HG03575 (cell line): ENCODE measurements around the gene ARID3C.
A peak's percentile ranks its signal among the peaks of the same experiment; 100 is the strongest.
"Not testable (repeated sequence)": the region's sequence is repeated elsewhere in the genome, so short reads cannot be mapped to it uniquely, and the experiment has no call there.

Source experiments
- ATAC-seq: cut with Tn5 transposase; IDR thresholded peaks from one replicate; pipeline ENCODE4 v1.9.1; 2021; ENCODE audit not compliant: unreplicated experiment, insufficient number of reproducible peaks, low FRiP score; ENCODE audit errors: extremely low read depth

ARID3C gene

GRCh38 chr9:34653151-34654072, 24.5 kb upstream of the ARID3C start:
- ATAC-seq = no peak

- ATAC-seq = no peak
Observed at GRCh38 chr9:34652602-34653000, 23.7 kb upstream of the ARID3C start.

- no peak for ATAC-seq
Observed at GRCh38 chr9:34651876-34652601, 23.2 kb upstream of the ARID3C start, which contains the start of gene IL11RA. IL11RA (plus strand) TSS chr9:34652185; CDS start chr9:34655218, 3,033 bp downstream.

GRCh38 chr9:34651321-34651720, 22.5 kb upstream of the ARID3C start:
- no peak for ATAC-seq

- ATAC-seq = no peak
Observed at GRCh38 chr9:34650816-34651215, 21.9 kb upstream of the ARID3C start.

- no peak for ATAC-seq
Observed at GRCh38 chr9:34648673-34649072, 19.8 kb upstream of the ARID3C start.

- ATAC-seq = no peak
Observed at GRCh38 chr9:34647651-34648050, 18.8 kb upstream of the ARID3C start.

GRCh38 chr9:34647084-34647403, 18.2 kb upstream of the ARID3C start:
- no peak for ATAC-seq

GRCh38 chr9:34646211-34647083, 17.6 kb upstream of the ARID3C start, which contains the start of gene GALT:
GALT (plus strand) TSS chr9:34646675; CDS start chr9:34646705, 30 bp downstream.
- no peak for ATAC-seq

- ATAC-seq = no peak
Observed at GRCh38 chr9:34644766-34645314, 16.0 kb upstream of the ARID3C start.

- ATAC-seq = no peak
Observed at GRCh38 chr9:34642679-34643078, 13.8 kb upstream of the ARID3C start.

- ATAC-seq = not testable (repeated sequence)
Observed at GRCh38 chr9:34639322-34639721, 10.5 kb upstream of the ARID3C start.

GRCh38 chr9:34638138-34638445, 9.2 kb upstream of the ARID3C start:
- no peak for ATAC-seq

GRCh38 chr9:34637356-34638137, 8.7 kb upstream of the ARID3C start, which contains the start of gene SIGMAR1:
SIGMAR1 (minus strand) TSS chr9:34637787; CDS start chr9:34637697, 90 bp downstream.
- peak; percentile 56 for ATAC-seq

GRCh38 chr9:34636791-34637355, 8.0 kb upstream of the ARID3C start:
- ATAC-seq = no peak

- ATAC-seq = no peak
Observed at GRCh38 chr9:34635556-34635955, 6.7 kb upstream of the ARID3C start.

GRCh38 chr9:34634551-34635248, 5.8 kb upstream of the ARID3C start:
- ATAC-seq = no peak
